CD4-positive, alpha-beta memory T cell (primary cell): ENCODE measurements around the gene BPI. TPM values are rescaled to one million over a fixed set of nuclear protein-coding genes. Genes with fewer than 3 reads are reported as not detected.
"Not testable (repeated sequence)": the region's sequence is repeated elsewhere in the genome, so short reads cannot be mapped to it uniquely, and the experiment has no call there.

ENCODE experiments used
- CTCF ChIA-PET: fragments of 350-600 bp; sonication (Branson Sonifier 250); formaldehyde crosslinking; loops from one replicate; lab custom pipeline; 2021; ENCODE audit warnings: inconsistent platforms; ENCODE audit not compliant: partially characterized antibody; lab: Charles Lee
- POLR2A ChIA-PET: fragments of 350-600 bp; sonication (Branson Sonifier 250); formaldehyde crosslinking; loops from one replicate; lab custom pipeline; 2021; ENCODE audit not compliant: partially characterized antibody; lab: Charles Lee
- DNase-seq, 5 donors: peaks; one replicate each; pipeline versions ENCODE4 v3.0.0 to v3.0.0-alpha.2; 2020 to 2022; ENCODE audit warnings: mixed read lengths in 1 of 5
- H3K27ac ChIP-seq: one replicate; pipeline ENCODE4 v1.7.0; 2013; ENCODE audit warnings: low read depth, low read length
- H3K27me3 ChIP-seq: 2 replicates; pipeline ENCODE4 v1.7.0; 2013; ENCODE audit warnings: mild to moderate bottlenecking, low read length, moderate library complexity; ENCODE audit not compliant: insufficient read depth
- H3K36me3 ChIP-seq: 2 replicates; pipeline ENCODE4 v1.7.0; 2013; ENCODE audit warnings: mild to moderate bottlenecking, low read length, moderate library complexity; ENCODE audit not compliant: insufficient read depth
- H3K4me1 ChIP-seq: 2 replicates; pipeline ENCODE4 v1.7.0; 2013; ENCODE audit warnings: mild to moderate bottlenecking, low read length, moderate library complexity; ENCODE audit not compliant: insufficient read depth
- H3K4me3 ChIP-seq, 2 donors: one replicate each; pipeline ENCODE4 v1.7.0; 2013; ENCODE audit warnings: low read length in 2 of 2, mild to moderate bottlenecking in 1 of 2
- H3K9me3 ChIP-seq, 2 donors: one replicate each; pipeline ENCODE4 v1.7.0; 2013; ENCODE audit warnings: low read length in 2 of 2, control low read depth in 1 of 2; ENCODE audit not compliant: control insufficient read depth in 1 of 2
- H3K27ac Mint-ChIP-seq, 7 donors: one replicate each; pipeline ENCODE4 v1.8.0; 2020 to 2021; ENCODE audit warnings: mixed read lengths in 7 of 7, mild to moderate bottlenecking in 6 of 7, inconsistent platforms in 3 of 7, moderate library complexity in 3 of 7
- H3K27me3 Mint-ChIP-seq, 2 donors: one replicate each; pipeline ENCODE4 v1.8.0; 2020 to 2021; ENCODE audit warnings: mixed read lengths in 2 of 2
- H3K36me3 Mint-ChIP-seq, 2 donors: one replicate each; pipeline ENCODE4 v1.8.0; 2020 to 2021; ENCODE audit warnings: mixed read lengths in 2 of 2, inconsistent platforms in 1 of 2, mild to moderate bottlenecking in 1 of 2
- H3K4me1 Mint-ChIP-seq, 4 donors: one replicate each; pipeline ENCODE4 v1.8.0; 2020 to 2021; ENCODE audit warnings: mixed read lengths in 4 of 4, mild to moderate bottlenecking in 1 of 4
- H3K4me3 Mint-ChIP-seq, 8 donors: one replicate each; pipeline ENCODE4 v1.8.0; 2020 to 2021; ENCODE audit warnings: mixed read lengths in 8 of 8, mild to moderate bottlenecking in 7 of 8, moderate library complexity in 6 of 8, inconsistent platforms in 3 of 8
- H3K9me3 Mint-ChIP-seq, 8 donors: one replicate each; pipeline ENCODE4 v1.8.0; 2020 to 2021; ENCODE audit warnings: mixed read lengths in 8 of 8, mild to moderate bottlenecking in 5 of 8, inconsistent platforms in 3 of 8, moderate library complexity in 1 of 8
- intact Hi-C: fragments of 100-400 bp; cut with micrococcal nuclease; formaldehyde crosslinking; loops from one replicate; pipeline ENCODE4 v1.15.1; 2023
- polyA plus RNA-seq, 2 donors: library from polyadenylated mRNA; unstranded; fragments of 300-500 nt; fragmentation: Illumina TruSeq; gene quantifications; one replicate each; pipeline ENCODE4 v1.2.3, GENCODE V29; 2021
- total RNA-seq, 2 experiments: library from RNA; stranded (reverse); gene quantifications; one replicate each; pipeline ENCODE4 v1.2.3, GENCODE V29; 2021

BPI gene
- total and polyA plus RNA-seq, 4 experiments from 2014 or later, result not detected

DNA sequence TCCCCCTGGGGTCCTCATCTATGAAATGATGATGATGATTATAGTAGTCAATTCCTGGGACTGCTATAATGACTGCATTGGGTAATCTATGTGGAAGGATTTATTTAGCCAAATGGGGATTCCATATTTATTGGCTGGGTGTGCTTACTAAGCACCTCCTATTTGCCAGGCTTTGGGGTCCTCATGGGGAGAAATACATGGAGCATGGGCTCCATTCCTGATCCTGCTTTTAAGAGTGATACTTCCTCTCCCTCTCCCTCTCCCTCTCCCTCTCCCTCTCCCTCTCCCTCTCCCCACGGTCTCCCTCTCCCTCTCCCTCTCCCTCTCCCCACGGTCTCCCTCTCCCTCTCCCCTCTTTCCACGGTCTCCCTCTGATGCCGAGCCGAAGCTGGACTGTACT is 73.9 kb downstream of the BPI start:
- H3K4me1 Mint-ChIP-seq, H3K27ac Mint-ChIP-seq, POLR2A ChIA-PET, DNase-seq, H3K36me3 ChIP-seq, H3K9me3 ChIP-seq, H3K4me3 Mint-ChIP-seq, intact Hi-C loops, H3K36me3 Mint-ChIP-seq, H3K27ac ChIP-seq, CTCF ChIA-PET, H3K9me3 Mint-ChIP-seq, H3K4me1 ChIP-seq, H3K27me3 ChIP-seq, H3K4me3 ChIP-seq: not testable (repeated sequence)
- peaks cover 10 to 18% of the 10 kb centered on the region in 2 donors for H3K27me3 Mint-ChIP-seq

DNA sequence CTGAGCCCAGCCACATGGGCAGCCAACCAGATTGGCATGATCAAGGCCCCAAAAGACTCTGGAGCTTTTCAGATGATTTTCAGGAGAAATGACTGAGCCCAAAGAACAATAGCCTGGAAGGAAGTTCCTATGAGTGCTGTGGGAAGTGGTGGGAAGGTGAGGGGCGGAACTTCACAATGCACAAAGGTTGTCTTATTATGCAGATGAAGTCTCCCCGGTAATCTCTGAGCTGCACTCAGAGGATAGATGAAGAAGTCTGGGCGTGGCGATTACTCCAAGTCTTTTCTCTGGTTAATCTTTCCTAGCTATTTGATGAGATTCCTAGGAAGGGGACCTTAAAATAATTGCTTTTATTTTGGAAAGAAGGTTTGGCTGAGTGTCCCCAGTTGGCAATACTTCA is 79.2 kb downstream of the BPI start:
- Mint-ChIP-seq H3K4me1 (no peaks in the 10 kb centered on the region), H3K36me3 (no peaks in the 10 kb centered on the region), H3K27ac (no peak overlapping the region), H3K27me3 (peaks cover 24 to 30% of the 10 kb centered on the region in 2 donors), H3K9me3 (peaks cover 0 to 5% (median 0%) of the 10 kb centered on the region in 8 donors), H3K4me3 (no peak overlapping the region)
- DNase-seq, result no peak
- POLR2A ChIA-PET, result no interaction called here
- H3K36me3 ChIP-seq, result no peaks in the 10 kb centered on the region
- no peak overlapping the region for H3K27ac ChIP-seq
- H3K4me3 ChIP-seq, result no peak overlapping the region
- H3K9me3 ChIP-seq, result no peaks in the 10 kb centered on the region
- no peaks in the 10 kb centered on the region for H3K27me3 ChIP-seq
- CTCF ChIA-PET, result no interaction called here
- intact Hi-C loops, result no loop called here
- H3K4me1 ChIP-seq, result no peaks in the 10 kb centered on the region

DNA sequence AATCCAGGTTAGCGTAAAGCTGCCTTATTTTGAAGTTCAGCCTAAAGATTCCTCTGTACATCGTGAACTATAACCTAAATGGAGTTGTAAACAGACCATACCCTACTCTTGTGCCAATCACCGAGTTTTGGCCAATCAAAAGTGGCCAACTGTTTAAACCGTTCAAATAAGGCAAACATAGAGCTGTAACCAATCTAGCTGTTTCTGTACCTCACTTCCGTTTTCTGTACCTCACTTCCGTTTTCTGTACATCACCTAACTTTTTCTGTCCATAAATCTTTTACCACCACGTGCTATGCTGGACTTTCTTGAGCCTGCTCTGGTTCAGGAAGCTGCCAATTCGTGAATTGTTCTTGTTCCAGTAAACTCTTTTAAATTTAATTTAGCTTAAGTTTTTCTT is 82.0 kb downstream of the BPI start:
- Mint-ChIP-seq H3K4me1 (no peaks in the 10 kb centered on the region), H3K36me3 (peaks cover 0 to 4% of the 10 kb centered on the region in 2 donors), H3K27ac (no peak overlapping the region), H3K4me3 (no peak overlapping the region), H3K9me3 (peaks cover 0 to 18% (median 12%) of the 10 kb centered on the region in 8 donors), H3K27me3 (peaks cover 26 to 31% of the 10 kb centered on the region in 2 donors)
- no peak overlapping the region for H3K27ac ChIP-seq
- ChIA-PET CTCF (interaction anchor here (1.3 kb wide), 1 partner anchor 9 kb away, joined by 3 read pairs; no protein-coding TSS in a partner anchor), POLR2A (no interaction called here)
- H3K4me3 ChIP-seq, result no peak overlapping the region
- H3K27me3 ChIP-seq, result no peaks in the 10 kb centered on the region
- no peaks in the 10 kb centered on the region for H3K4me1 ChIP-seq
- DNase-seq, result no peak
- H3K36me3 ChIP-seq, result no peaks in the 10 kb centered on the region
- no peaks in the 10 kb centered on the region for H3K9me3 ChIP-seq
- intact Hi-C loops, result no loop called here

DNA sequence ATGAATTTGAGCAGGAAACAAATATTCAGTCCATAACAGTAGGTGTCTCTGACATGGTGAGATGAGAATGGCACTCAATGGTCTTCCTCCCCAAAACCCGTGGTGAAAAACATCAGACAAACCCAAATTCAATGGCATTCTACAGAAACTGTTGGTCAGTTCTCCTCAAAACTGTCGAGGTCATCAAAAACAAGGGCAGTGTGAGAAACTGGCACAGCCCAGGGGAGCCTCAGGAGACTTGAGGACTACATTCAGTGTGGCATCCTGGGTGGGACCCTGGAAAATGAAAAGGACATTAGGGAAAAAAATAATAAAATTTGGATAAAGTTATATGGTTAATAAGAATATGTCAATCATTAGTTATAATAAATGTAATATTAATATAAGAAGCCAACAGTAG is 82.9 kb downstream of the BPI start:
- ChIA-PET CTCF (no interaction called here), POLR2A (no interaction called here)
- H3K4me3 ChIP-seq, result no peak overlapping the region
- Mint-ChIP-seq H3K27ac (no peak overlapping the region), H3K4me3 (no peak overlapping the region), H3K4me1 (no peaks in the 10 kb centered on the region), H3K27me3 (peaks cover 24 to 27% of the 10 kb centered on the region in 2 donors), H3K36me3 (peaks cover 0 to 4% of the 10 kb centered on the region in 2 donors), H3K9me3 (peaks cover 0 to 18% (median 12%) of the 10 kb centered on the region in 8 donors)
- H3K36me3 ChIP-seq, result no peaks in the 10 kb centered on the region
- H3K9me3 ChIP-seq, result no peaks in the 10 kb centered on the region
- H3K27me3 ChIP-seq, result no peaks in the 10 kb centered on the region
- no peak for DNase-seq
- intact Hi-C loops, result no loop called here
- H3K4me1 ChIP-seq, result no peaks in the 10 kb centered on the region
- no peak overlapping the region for H3K27ac ChIP-seq

Other genes with a start within 250 kb of the BPI start
- gene TGM2, start 138.9 kb upstream of the BPI start, total RNA-seq, result under 1 TPM; 0.50 to 0.67 TPM
- under 1 TPM; 0.09 to 0.11 TPM for gene TGM2, start 138.9 kb upstream of the BPI start, polyA plus RNA-seq
- gene KIAA1755, start 43.4 kb upstream of the BPI start, total RNA-seq, result not detected
- gene KIAA1755, start 43.4 kb upstream of the BPI start, polyA plus RNA-seq, result not detected
- not detected for gene LBP, start 42.3 kb downstream of the BPI start, total RNA-seq
- not detected for gene LBP, start 42.3 kb downstream of the BPI start, polyA plus RNA-seq
- 10 to 100 TPM; 46.0 to 49.8 TPM for gene SNHG17, start 131.2 kb downstream of the BPI start, total RNA-seq
- gene SNHG17, start 131.2 kb downstream of the BPI start, polyA plus RNA-seq, result 100 to 1,000 TPM in 1 of 2 donors, 10 to 100 TPM in 1; 43.7 to 109 TPM
- gene RALGAPB, start 168.7 kb downstream of the BPI start, total RNA-seq, result 10 to 100 TPM; 54.8 to 57.4 TPM
- gene RALGAPB, start 168.7 kb downstream of the BPI start, polyA plus RNA-seq, result 10 to 100 TPM in 1 of 2 donors, 1 to 10 TPM in 1; 9.0 to 15.6 TPM